K562 (cell line): ENCODE measurements around the gene B3GNT9. TPM values are rescaled to one million over a fixed set of nuclear protein-coding genes. Genes with fewer than 3 reads are reported as not detected.

ENCODE experiments used
- ATAC-seq: fragments of 200-7000 bp; cut with Tn5 transposase; 3 replicates; pipeline ENCODE4 v1.9.1; 2020; ENCODE audit warnings: moderate library complexity
- BruUV-seq: library from RNA; stranded (reverse); fragments of 400-500 nt; replicated peaks from 2 replicates; lab custom pipeline; 2021; lab: Mats Ljungman, UMichigan
- CTCF ChIA-PET: fragments of 300-600 bp; formaldehyde crosslinking; extraction: SDS; loops from one replicate; lab custom pipeline; 2021; ENCODE audit warnings: low intra/inter-chr PET ratio; lab: Yijun Ruan, JAX
- POLR2A ChIA-PET: fragments of 300-600, 350-650 bp; sonication (Branson Sonifier 250); formaldehyde crosslinking; extraction: SDS; loops from one replicate; lab custom pipeline; 2021; ENCODE audit warnings: antibody characterized with exemption, inconsistent platforms; lab: Yijun Ruan, JAX
- DNase-seq, 4 experiments: peaks; one replicate each; pipeline versions ENCODE4 v3.0.0 to v3.0.0-alpha.2; 2011 to 2018; ENCODE audit warnings: low spot score in 3 of 4, mixed read lengths in 3 of 4; ENCODE audit errors: extremely low read depth in 1 of 4
- FAIRE-seq: peaks from 2 replicates; lab custom pipeline; 2011; peaks lifted over from hg19 to GRCh38; lab: Jason Lieb, UNC
- H2AFZ ChIP-seq: 2 replicates; pipeline ENCODE4 v1.6.0; 2011; ENCODE audit warnings: low read depth, low read length, control low read depth, inconsistent platforms
- H3K27ac ChIP-seq: fragments of 200-600 bp; 3 replicates; pipeline ENCODE4 v1.8.0; 2011; ENCODE audit warnings: low read depth, mild to moderate bottlenecking, control low read depth, inconsistent platforms, low read length, moderate library complexity, mixed read lengths; ENCODE audit errors: extremely low read depth
- H3K27me3 ChIP-seq, 2 experiments: fragments of 300-600 bp in 1 of 2; 2 replicates in 1 of 2; 3 replicates in 1 of 2; pipeline versions ENCODE4 v1.6.0 to v1.8.0; 2011; ENCODE audit warnings: inconsistent platforms in 2 of 2, low read length in 2 of 2, mild to moderate bottlenecking in 1 of 2, mixed read lengths in 1 of 2, moderate library complexity in 1 of 2; ENCODE audit not compliant: control insufficient read depth in 2 of 2, insufficient read depth in 2 of 2
- H3K36me3 ChIP-seq: fragments of 300-600 bp; 3 replicates; pipeline ENCODE4 v1.8.0; 2011; ENCODE audit warnings: mild to moderate bottlenecking, low read length, inconsistent platforms; ENCODE audit not compliant: control insufficient read depth, insufficient read depth
- H3K4me1 ChIP-seq, 2 experiments: fragments of 200-600 bp in 1 of 2; replicated peaks in 1 of 2; 2 replicates in 1 of 2; 3 replicates in 1 of 2; pipeline versions ENCODE4 v1.5.1 to v1.8.0; 2011; ENCODE audit warnings: inconsistent platforms in 2 of 2, low read length in 2 of 2, mild to moderate bottlenecking in 1 of 2, mixed read lengths in 1 of 2, moderate library complexity in 1 of 2; ENCODE audit not compliant: control insufficient read depth in 2 of 2, insufficient read depth in 2 of 2
- H3K4me2 ChIP-seq: 2 replicates; pipeline ENCODE4 v1.6.1; 2011; ENCODE audit warnings: low read length, control low read depth, inconsistent platforms, mixed read lengths; ENCODE audit not compliant: insufficient read depth
- H3K4me3 ChIP-seq: fragments of 200-600 bp; sonication (generic), shearing (Covaris generic); 2 replicates; pipeline ENCODE4 v1.5.1; 2016; ENCODE audit warnings: control low read depth, inconsistent platforms
- H3K79me2 ChIP-seq: fragments of 200-600 bp; 3 replicates; pipeline ENCODE4 v1.8.0; 2011; ENCODE audit warnings: low read length, inconsistent platforms; ENCODE audit not compliant: control insufficient read depth, insufficient read depth
- H3K9ac ChIP-seq, 2 experiments: 2 replicates each; pipeline versions ENCODE4 v1.6.0 to v1.6.1; 2011; ENCODE audit warnings: low read depth in 2 of 2, low read length in 2 of 2, control low read depth in 1 of 2, inconsistent platforms in 1 of 2, mild to moderate bottlenecking in 1 of 2, mixed read lengths in 1 of 2; ENCODE audit not compliant: insufficient read depth in 1 of 2
- H3K9me1 ChIP-seq: one replicate; pipeline ENCODE4 v1.6.0; 2011; ENCODE audit warnings: inconsistent platforms, mild to moderate bottlenecking, low read length, moderate library complexity; ENCODE audit not compliant: control insufficient read depth, insufficient read depth
- H3K9me3 ChIP-seq: replicated peaks from 2 replicates; pipeline ENCODE4 v1.5.1; 2011; ENCODE audit warnings: low read depth, low read length, inconsistent platforms; ENCODE audit not compliant: control insufficient read depth, insufficient read depth
- H4K20me1 ChIP-seq: replicated peaks from 2 replicates; pipeline ENCODE4 v1.6.1; 2011; ENCODE audit warnings: low read length, inconsistent platforms, mixed read lengths; ENCODE audit not compliant: control insufficient read depth, insufficient read depth
- ARHGAP35 ChIP-seq: fragments of 450-650 bp; IDR thresholded peaks from 2 replicates; pipeline ENCODE4 v1.6.1; 2018; ENCODE audit not compliant: partially characterized antibody
- BDP1 ChIP-seq: IDR thresholded peaks from 3 replicates; pipeline ENCODE4 v1.6.1; 2011; ENCODE audit not compliant: insufficient read length, insufficient read depth
- CREB3 ChIP-seq: fragments of 450-650 bp; conservative IDR thresholded peaks from 2 replicates; pipeline ENCODE4 v1.6.1; 2016; ENCODE audit warnings: missing genetic modification characterization, low read depth, mild to moderate bottlenecking, missing compliant biosample characterization, moderate library complexity
- CTCF ChIP-seq, 3 experiments: IDR thresholded peaks in 2 of 3; conservative IDR thresholded peaks in 1 of 3; 2 replicates each; pipeline ENCODE4 v1.5.1; 2011 to 2012; ENCODE audit warnings: low read length in 3 of 3, mild to moderate bottlenecking in 3 of 3, control low read depth in 2 of 3, improper control_type of control experiment in 1 of 3, inconsistent platforms in 1 of 3, low read depth in 1 of 3, mixed read lengths in 1 of 3, moderate library complexity in 1 of 3; ENCODE audit not compliant: insufficient read depth in 2 of 3
- E2F3 ChIP-seq: fragments of 250-450 bp; sonication (Bioruptor Pico); IDR thresholded peaks from 2 replicates; pipeline ENCODE4 v1.4.0; 2020; ENCODE audit warnings: mild to moderate bottlenecking
- EHMT2 ChIP-seq: fragments of 450-650 bp; IDR thresholded peaks from 2 replicates; pipeline ENCODE4 v1.6.1; 2018; ENCODE audit warnings: antibody characterized with exemption
- HNRNPUL1 ChIP-seq: fragments of 200-400 bp; formaldehyde crosslinking; IDR thresholded peaks from 2 replicates; pipeline ENCODE4 v1.6.1; 2017; ENCODE audit warnings: low read length
- KDM5B ChIP-seq: fragments of 200-600 bp; sonication (generic); IDR thresholded peaks from 2 replicates; pipeline ENCODE4 v1.6.1; 2012; ENCODE audit warnings: low read depth, mild to moderate bottlenecking, moderate library complexity, low read length, control low read depth, inconsistent platforms; ENCODE audit not compliant: insufficient replicate concordance
- LARP7 ChIP-seq: fragments of 450-650 bp; IDR thresholded peaks from 2 replicates; pipeline ENCODE4 v1.6.1; 2016
- POLR2G ChIP-seq: fragments of 200-400 bp; formaldehyde crosslinking; IDR thresholded peaks from 2 replicates; pipeline ENCODE4 v1.6.1; 2017; ENCODE audit warnings: low read depth, mild to moderate bottlenecking, antibody characterized with exemption, low read length, moderate library complexity
- RBFOX2 ChIP-seq: fragments of 200-400 bp; formaldehyde crosslinking; IDR thresholded peaks from 2 replicates; pipeline ENCODE4 v1.6.1; 2017; ENCODE audit warnings: low read depth, mild to moderate bottlenecking, low read length, moderate library complexity
- SMARCA5 ChIP-seq: fragments of 450-650 bp; IDR thresholded peaks from 2 replicates; pipeline ENCODE4 v1.6.1; 2016
- SNAPC5 ChIP-seq: fragments of 250-450 bp; sonication (Bioruptor Pico); IDR thresholded peaks from 2 replicates; pipeline ENCODE4 v1.8.0; 2021; ENCODE audit warnings: moderate library complexity, mild to moderate bottlenecking, inconsistent platforms
- TOE1 ChIP-seq, 2 experiments: fragments of 450-650 bp in 1 of 2; sonication (generic) in 1 of 2; formaldehyde crosslinking in 1 of 2; IDR thresholded peaks; 2 replicates each; pipeline versions ENCODE4 v1.7.1 to v1.8.0; 2016 to 2022; ENCODE audit warnings: borderline replicate concordance in 2 of 2, mild to moderate bottlenecking in 2 of 2, antibody characterized with exemption in 1 of 2, inconsistent platforms in 1 of 2, low read depth in 1 of 2, missing genetic modification reagents in 1 of 2, moderate library complexity in 1 of 2
- ZNF146 ChIP-seq: IDR thresholded peaks from one replicate; pipeline ENCODE4 v1.6.1; 2018; ENCODE audit warnings: missing compliant biosample characterization; ENCODE audit not compliant: unreplicated experiment
- WGBS: fragments of 100-300 bp; shearing (Covaris generic); methylation state at CpG from one replicate; pipeline ENCODE4 v1.1.6; 2016; ENCODE audit warnings: low coverage, mixed read lengths; ENCODE audit not compliant: insufficient coverage; ENCODE audit errors: missing lambda C conversion rate; 5-methylcytosine and 5-hydroxymethylcytosine counted together
- in situ Hi-C: fragments of 300-500 bp; cut with MboI; formaldehyde crosslinking; loops from 4 replicates; pipeline ENCODE4 v1.15.0; 2018; ENCODE audit warnings: inconsistent platforms, mixed read lengths
- intact Hi-C: fragments of 100-400 bp; cut with micrococcal nuclease; formaldehyde crosslinking; loops from 2 replicates; pipeline ENCODE4 v1.14.2; 2022
- polyA plus RNA-seq, 8 experiments: library from polyadenylated mRNA; depleted of rRNA in 4 of 8; stranded (reverse) in 5 of 8; unstranded in 3 of 8; fragments of >200 nt; fragmentation: Nextera tagmentation in 2 of 8; fragmentation: Illumina TruSeq in 1 of 8; extraction: Ambion mirVana in 2 of 8; extraction: Trizol in 1 of 8; gene quantifications; 2 replicates each; pipeline versions ENCODE4 v1.2.1 to v1.2.3, GENCODE V29; 2011 to 2014; ENCODE audit warnings: inconsistent platforms in 1 of 8, missing spikeins in 1 of 8
- total RNA-seq, 7 experiments: library from RNA; depleted of rRNA in 6 of 7; stranded (reverse); fragments of >200 nt in 6 of 7; fragmentation: Illumina TruSeq in 2 of 7; extraction: Trizol in 2 of 7; gene quantifications; 2 replicates each; pipeline versions ENCODE4 v1.2.1 to v1.2.3, GENCODE V29; 2011 to 2021; ENCODE audit warnings: low replicate concordance in 1 of 7

B3GNT9 gene
- total and polyA plus RNA-seq, 9 of the 15 experiments (the other 6 are each of a cell fraction or from before 2014, with no cell fraction given), result 0.01 to 1.8 (median 1.1) TPM; not detected in 1

GRCh38 chr16:67199011-67199807, 48.4 kb upstream of the B3GNT9 start, which contains the start of gene ELMO3 (continued):
- TF ChIP-seq CTCF (IDR thresholded peaks at IDR 0.05 in 2 of 3, conservative IDR thresholded peaks at IDR 0.05 in 1 of 3; ENCODE audit: insufficient read depth in 2 of 3, low read depth in 1 of 3, low read length in 3 of 3) (0 out of 6 replicates have a peak, but pooled peaks of 1 of the 3 experiments have one; percentile 8), RBFOX2 (peak; percentile 67), HNRNPUL1 (no peak)

GRCh38 chr16:67198238-67198734, 47.5 kb upstream of the B3GNT9 start:
- Histone ChIP-seq H3K9me1 (no peaks in the 10 kb centered on the region), H3K4me2 (no peak overlapping the region), H3K4me3 (no peak overlapping the region), H3K9me3 (no peaks in the 10 kb centered on the region), H4K20me1 (no peaks in the 10 kb centered on the region), H3K79me2 (peaks cover 26% of the 10 kb centered on the region), H3K9ac (no peak overlapping the region; a peak in 1 of 4 replicates), H3K27ac (no peak overlapping the region), H2AFZ (no peak overlapping the region), H3K27me3 (no peaks in the 10 kb centered on the region), H3K4me1 (peaks cover 14 to 59% of the 10 kb centered on the region in 2 experiments), H3K36me3 (peaks cover 93% of the 10 kb centered on the region)
- DNase-seq, result no peak
- no peak for ATAC-seq
- ChIA-PET POLR2A (interaction anchor here (0.9 to 2.2 kb wide), 3 partner anchors 11 to 29 kb away, joined by 3 to 9 read pairs (median 5); partner anchors contain the start of genes NOL3 and TMEM208), CTCF (no interaction called here)
- WGBS, result 93% methylated on average over 10 of the region's 12 CpGs
- in situ Hi-C loops, result no loop called here
- BruUV-seq, result no TSS peak
- no peak for FAIRE-seq
- intact Hi-C loops, result no loop called here
- TF ChIP-seq CREB3 (tag) (no peak), LARP7 (no peak), ARHGAP35 (no peak), ZNF146 (no peak), BDP1 (no peak), POLR2G (peak; percentile 67), HNRNPUL1 (no peak), TOE1 (IDR thresholded peaks at IDR 0.05; ENCODE audit: borderline replicate concordance) (no peak), TOE1 (CRISPR knock-in tag; IDR thresholded peaks at IDR 0.05; ENCODE audit: borderline replicate concordance, low read depth) (no peak), SMARCA5 (no peak), SNAPC5 (CRISPR knock-in tag) (no peak), KDM5B (no peak), EHMT2 (no peak), E2F3 (CRISPR knock-in tag) (no peak), RBFOX2 (peak; percentile 49; the same call in 1 of the 2 replicates)
